Ovary (tissue), 3 donors: Measurements from ENCODE around the gene TET3.

Experiments
- EP300 ChIP-seq: sonication (generic); formaldehyde crosslinking; IDR thresholded peaks from one replicate; pipeline ENCODE4 v1.6.1; 2017; ENCODE audit warnings: antibody characterized with exemption
- POLR2A ChIP-seq: fragments of 450-650 bp; IDR thresholded peaks from one replicate; pipeline ENCODE4 v1.6.1; 2017; ENCODE audit warnings: antibody characterized with exemption, mild to moderate bottlenecking, moderate library complexity
- TF ChIP-seq, protein P1 (sequence below), 3 donors: fragments of 450-650 bp in 2 of 3; fragments of 200-600 bp in 1 of 3; IDR thresholded peaks; one replicate each; pipeline versions ENCODE4 v1.5.1 to v1.8.0; 2016 to 2022; ENCODE audit warnings: antibody characterized with exemption in 3 of 3, mild to moderate bottlenecking in 1 of 3
- donor health status: DM: no; HTN: no; CAD: no.

DNA sequence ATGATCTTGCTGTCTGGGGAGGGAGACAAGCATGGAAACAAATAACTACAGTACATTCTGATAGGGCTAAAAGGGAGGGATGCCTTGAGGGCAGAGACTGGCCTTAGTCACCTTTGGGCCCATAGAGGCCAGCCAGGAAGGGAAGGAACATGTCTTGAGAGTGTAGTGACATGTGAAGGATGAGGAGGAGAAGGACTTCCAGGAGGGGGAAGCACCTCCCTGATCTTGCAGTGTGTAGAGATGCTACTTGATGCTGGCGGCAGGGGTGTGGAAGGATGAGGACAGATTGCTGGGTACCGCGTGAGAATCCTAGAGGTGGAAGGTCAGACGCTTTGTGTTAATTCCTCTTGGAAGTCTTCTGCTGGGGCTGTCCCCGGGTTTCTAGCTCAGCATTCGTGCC lies 13.1 kb downstream of the TET3 start:
- TF ChIP-seq EP300 (no peak), POLR2A (no peak)
- TF ChIP-seq, protein P1, sequence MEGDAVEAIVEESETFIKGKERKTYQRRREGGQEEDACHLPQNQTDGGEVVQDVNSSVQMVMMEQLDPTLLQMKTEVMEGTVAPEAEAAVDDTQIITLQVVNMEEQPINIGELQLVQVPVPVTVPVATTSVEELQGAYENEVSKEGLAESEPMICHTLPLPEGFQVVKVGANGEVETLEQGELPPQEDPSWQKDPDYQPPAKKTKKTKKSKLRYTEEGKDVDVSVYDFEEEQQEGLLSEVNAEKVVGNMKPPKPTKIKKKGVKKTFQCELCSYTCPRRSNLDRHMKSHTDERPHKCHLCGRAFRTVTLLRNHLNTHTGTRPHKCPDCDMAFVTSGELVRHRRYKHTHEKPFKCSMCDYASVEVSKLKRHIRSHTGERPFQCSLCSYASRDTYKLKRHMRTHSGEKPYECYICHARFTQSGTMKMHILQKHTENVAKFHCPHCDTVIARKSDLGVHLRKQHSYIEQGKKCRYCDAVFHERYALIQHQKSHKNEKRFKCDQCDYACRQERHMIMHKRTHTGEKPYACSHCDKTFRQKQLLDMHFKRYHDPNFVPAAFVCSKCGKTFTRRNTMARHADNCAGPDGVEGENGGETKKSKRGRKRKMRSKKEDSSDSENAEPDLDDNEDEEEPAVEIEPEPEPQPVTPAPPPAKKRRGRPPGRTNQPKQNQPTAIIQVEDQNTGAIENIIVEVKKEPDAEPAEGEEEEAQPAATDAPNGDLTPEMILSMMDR (IDR thresholded peaks at IDR 0.05) = no peak
